Measurements from ENCODE around the gene SMAD2.
"Not testable (repeated sequence)": the region's sequence is repeated elsewhere in the genome, so short reads cannot be mapped to it uniquely, and the experiment has no call there.

Gene SMAD2

GRCh38 chr18:47831351-47831750, 99.1 kb downstream of the SMAD2 start:
- DNase-seq = no peak

- no peak for DNase-seq
These were observed 99.7 kb downstream of the SMAD2 start for GRCh38 chr18:47830772-47831171.

GRCh38 chr18:47829831-47830230, 100.6 kb downstream of the SMAD2 start:
- no peak for DNase-seq

- not testable (repeated sequence) for DNase-seq
These were observed 102.4 kb downstream of the SMAD2 start for GRCh38 chr18:47828031-47828430.

- DNase-seq = no peak
These were observed 104.0 kb downstream of the SMAD2 start for GRCh38 chr18:47826157-47827074.

- DNase-seq = no peak
These were observed 109.1 kb downstream of the SMAD2 start for GRCh38 chr18:47821314-47821713.

GRCh38 chr18:47817795-47818077, 112.7 kb downstream of the SMAD2 start:
- no peak for DNase-seq

- no peak for DNase-seq
These were observed 113.3 kb downstream of the SMAD2 start for GRCh38 chr18:47817017-47817794.

GRCh38 chr18:47815486-47816270, 114.8 kb downstream of the SMAD2 start:
- no peak for DNase-seq

GRCh38 chr18:47809420-47809819, 121.0 kb downstream of the SMAD2 start:
- no peak for DNase-seq

- no peak for DNase-seq
These were observed 127.7 kb downstream of the SMAD2 start for GRCh38 chr18:47802802-47803201.

GRCh38 chr18:47801817-47802216, 128.6 kb downstream of the SMAD2 start:
- no peak for DNase-seq

- DNase-seq = no peak
These were observed 129.7 kb downstream of the SMAD2 start for GRCh38 chr18:47800756-47801155.

GRCh38 chr18:47800248-47800647, 130.2 kb downstream of the SMAD2 start:
- no peak for DNase-seq

GRCh38 chr18:47799376-47799775, 131.1 kb downstream of the SMAD2 start:
- no peak for DNase-seq

- no peak for DNase-seq
These were observed 132.1 kb downstream of the SMAD2 start for GRCh38 chr18:47798366-47798765.

GRCh38 chr18:47797126-47797525, 133.3 kb downstream of the SMAD2 start:
- no peak for DNase-seq

- DNase-seq = no peak
These were observed 135.0 kb downstream of the SMAD2 start for GRCh38 chr18:47795434-47795814.

- DNase-seq = no peak
These were observed 135.6 kb downstream of the SMAD2 start for GRCh38 chr18:47794725-47795433.

- DNase-seq = no peak
These were observed 136.8 kb downstream of the SMAD2 start for GRCh38 chr18:47793609-47794008.

- DNase-seq = no peak
These were observed 138.9 kb downstream of the SMAD2 start for GRCh38 chr18:47791461-47791985.

GRCh38 chr18:47790036-47790435, 140.4 kb downstream of the SMAD2 start:
- no peak for DNase-seq

GRCh38 chr18:47788621-47789020, 141.8 kb downstream of the SMAD2 start:
- DNase-seq = no peak
